GM19043 (cell line): ENCODE measurements around the gene MSS51.
"Not testable (repeated sequence)": the region's sequence is repeated elsewhere in the genome, so short reads cannot be mapped to it uniquely, and the experiment has no call there.

Experiments
- ATAC-seq: cut with Tn5 transposase; IDR thresholded peaks from one replicate; pipeline ENCODE4 v1.9.1; 2021; ENCODE audit warnings: low read depth; ENCODE audit not compliant: unreplicated experiment

MSS51 gene

DNA sequence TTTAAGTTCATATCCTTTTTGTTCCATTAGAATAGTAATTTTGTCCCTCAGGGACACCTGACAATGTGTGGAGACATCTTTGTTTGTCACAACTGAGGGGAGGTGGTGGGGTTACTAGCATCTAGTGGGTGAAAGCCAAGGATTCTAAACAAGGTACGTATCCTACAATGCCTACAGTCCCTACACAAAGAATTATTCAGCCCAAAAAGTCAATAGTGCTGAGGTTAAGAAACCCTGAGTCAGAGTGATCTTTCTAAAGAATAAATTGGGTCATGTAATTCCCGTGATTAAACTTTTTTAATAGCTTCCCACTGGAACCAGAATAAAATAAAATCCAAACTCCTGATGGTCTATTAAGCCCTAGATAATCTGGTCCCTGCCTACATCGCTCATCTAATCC lies 16.8 kb downstream of the MSS51 start:
- ATAC-seq: no peak

DNA sequence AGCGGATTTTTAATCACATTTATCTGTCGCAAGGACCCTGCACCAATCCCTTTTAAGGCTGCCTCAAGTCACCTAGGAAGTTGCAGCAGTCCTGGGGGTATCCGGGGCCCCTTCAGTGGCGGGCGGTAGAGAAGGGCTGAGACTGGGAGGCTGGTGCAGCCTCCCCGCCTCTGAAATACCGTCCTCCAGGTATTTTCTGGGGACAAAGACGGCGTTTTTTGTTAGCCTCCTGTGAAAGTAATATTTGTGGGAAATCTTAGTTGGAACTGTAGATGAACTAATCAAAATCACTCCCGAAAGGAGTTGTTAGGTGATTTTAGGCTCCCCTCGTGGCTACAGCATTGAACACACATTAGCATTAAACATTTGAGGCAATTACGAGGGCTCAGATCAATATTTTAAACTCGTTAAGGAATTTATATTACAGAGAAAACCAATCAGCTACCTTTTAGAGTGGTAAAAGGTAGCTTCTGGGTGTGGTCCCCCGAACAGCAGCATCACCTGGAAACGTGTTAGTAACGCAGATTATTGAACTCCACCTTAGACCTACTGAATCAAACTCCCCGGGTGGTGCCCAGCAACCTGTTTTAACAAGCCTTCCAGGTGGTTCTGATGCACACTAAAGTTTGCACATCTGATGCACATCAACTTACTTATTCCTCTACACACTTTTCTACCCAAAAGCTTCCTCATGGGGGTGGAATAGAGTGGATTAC lies 19.0 kb downstream of the MSS51 start:
- peak; percentile 21 for ATAC-seq

DNA sequence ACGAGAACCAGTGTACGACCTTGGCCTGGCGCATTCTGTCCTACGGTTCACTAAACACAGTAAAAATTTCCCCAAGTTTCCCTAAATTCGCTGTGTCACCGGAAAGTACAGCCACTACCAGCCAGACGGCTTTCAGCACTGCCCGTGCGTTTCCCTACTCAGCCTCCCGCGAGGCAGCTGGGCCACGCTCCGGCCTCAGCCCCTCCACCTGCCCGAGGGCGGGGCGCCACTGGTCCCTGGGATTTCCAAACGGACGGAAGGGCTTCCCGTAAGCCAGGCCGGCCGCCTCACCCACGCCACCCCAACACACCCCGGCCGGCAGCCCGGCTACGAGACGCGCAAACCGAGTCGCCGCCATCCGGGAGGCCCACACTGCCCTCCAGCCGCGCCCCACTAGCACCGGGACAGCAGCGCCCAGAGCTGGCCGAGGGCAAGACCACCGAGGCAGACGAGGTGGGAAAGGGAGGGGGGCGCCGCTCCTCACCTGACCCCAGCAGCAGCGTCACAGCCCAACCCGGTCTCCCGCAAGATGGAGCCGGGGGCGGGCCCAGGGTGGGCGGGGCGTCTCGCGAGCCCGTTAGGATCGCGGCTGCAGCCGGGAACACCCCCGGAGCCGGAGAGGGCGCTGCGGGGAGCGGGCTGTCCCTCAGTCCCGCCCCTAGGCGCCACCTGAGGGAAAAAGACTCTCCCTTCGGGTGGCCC lies 19.7 kb downstream of the MSS51 start, which contains the start of gene ANXA7:
ANXA7 (minus strand) TSS at position 531 of the 702 bp plus-strand sequence. CDS start 13,202 bp downstream, outside the sequence.
- peak; percentile 91 for ATAC-seq

DNA sequence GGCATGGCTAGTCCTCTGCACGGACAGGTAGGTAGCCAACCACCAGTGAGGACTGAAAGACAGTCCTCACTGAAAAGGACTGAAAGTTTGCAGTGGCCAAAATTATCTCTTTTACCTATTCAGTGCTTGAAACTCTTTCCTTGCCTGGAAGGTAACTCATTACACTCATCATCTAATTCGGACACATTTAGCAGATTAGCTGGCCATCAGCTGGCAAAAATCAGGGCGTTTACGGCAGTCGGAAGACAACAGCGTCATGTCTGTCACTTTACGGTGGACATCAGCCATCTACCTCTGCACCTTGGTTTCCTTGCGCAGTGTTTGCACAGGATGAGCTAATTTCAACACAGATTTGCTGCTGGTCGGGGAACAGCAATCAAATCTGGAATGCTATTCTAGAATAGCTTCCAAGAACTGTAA lies 20.2 kb downstream of the MSS51 start:
- ATAC-seq: peak; percentile 4

DNA sequence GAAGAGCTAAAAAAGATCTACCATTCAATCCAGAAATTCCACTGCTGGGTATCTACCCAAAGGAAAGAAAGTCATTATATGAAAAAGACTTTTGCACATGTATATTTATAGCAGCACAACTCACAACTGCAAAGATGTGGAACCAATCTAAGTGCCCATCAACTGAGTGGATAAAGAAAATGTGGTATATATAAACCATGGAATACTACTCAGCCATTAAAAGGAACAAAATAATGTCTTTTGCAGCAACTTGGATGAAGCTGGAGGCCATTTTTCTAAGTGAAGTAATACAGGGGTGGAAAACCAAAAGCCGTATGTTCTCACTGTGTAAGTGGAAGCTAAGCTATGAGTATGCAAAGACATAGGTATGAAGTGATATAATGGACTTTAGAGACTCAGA lies 22.5 kb downstream of the MSS51 start:
- no peak for ATAC-seq

DNA sequence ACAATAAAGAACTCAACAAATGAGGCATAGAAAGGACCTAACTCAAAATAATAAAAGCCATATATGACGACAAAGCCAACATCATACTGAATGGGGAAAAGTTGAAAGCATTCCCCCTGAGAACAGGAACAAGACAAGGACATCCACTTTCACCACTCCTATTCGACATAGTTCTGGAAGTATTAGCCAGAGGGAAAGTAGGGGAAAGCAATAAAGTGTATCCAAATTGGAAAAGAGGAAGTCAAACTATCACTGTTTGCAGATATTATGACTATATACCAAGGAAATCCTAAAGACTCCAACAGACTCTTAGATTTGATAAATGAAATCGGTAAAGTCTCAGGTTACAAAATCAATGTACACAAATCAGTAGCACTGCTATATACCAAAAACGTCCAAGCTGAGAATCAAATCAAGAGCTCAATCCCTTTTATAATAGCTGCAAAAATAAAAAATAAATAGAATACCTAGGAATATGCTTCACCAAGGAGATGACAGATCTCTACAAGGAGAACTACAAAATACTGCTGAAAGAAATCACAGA lies 24.3 kb downstream of the MSS51 start:
- no peak for ATAC-seq

DNA sequence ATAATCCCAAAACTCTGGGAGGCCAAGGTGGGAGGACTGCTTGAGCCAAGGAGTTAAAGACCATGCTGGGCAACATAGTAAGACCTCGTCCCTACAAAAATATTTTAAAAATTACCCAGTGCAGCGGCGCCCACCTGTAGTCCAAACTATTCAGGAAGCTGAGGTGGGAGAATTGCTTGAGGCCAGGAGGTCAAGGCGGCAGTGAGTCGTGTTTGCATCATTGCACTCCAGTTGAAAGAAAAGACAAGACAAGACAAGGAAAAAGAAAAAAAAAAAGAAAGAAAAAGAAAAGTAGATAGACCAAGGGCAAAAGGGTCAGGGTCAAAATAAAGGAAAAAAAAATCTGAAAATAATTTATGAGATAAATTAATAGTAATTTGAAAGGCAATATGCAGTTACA lies 25.3 kb downstream of the MSS51 start:
- ATAC-seq: no peak

DNA sequence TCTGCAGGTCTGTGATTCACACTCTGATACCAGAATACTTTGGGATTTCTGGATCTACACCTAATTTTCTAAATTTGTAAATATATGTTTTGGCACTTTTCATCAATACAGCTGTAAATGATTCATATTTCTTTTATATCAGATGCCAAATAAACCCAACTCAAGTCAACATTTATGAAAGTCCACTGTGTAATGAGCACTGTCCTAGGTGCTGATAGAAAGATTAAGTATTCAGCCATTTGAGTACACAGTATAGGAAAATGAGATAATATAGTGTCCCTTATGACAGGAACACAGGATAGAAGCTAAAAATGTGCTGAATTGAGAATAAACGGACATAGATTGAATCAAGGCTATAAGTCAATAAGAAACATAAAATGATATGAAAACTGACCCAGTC lies 25.9 kb downstream of the MSS51 start:
- no peak for ATAC-seq

DNA sequence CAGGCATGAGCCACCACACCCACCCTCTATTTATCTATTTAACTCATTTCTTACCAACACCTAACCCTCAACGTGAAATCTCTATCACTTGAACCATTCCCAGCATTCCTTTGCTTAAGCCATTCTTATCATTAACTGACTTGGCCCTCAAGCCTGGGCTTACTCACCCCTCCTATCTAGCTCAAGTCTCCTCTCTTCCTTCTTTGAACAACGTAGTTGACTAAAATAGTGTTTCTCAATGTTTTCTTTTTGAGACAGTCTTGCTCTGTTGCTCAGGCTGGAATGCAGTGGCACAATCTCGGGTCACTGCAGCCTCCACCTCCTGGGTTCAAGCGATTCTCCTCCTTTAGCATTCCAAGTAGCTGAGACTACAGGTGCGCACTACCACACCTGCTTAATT lies 26.5 kb downstream of the MSS51 start:
- ATAC-seq: no peak

DNA sequence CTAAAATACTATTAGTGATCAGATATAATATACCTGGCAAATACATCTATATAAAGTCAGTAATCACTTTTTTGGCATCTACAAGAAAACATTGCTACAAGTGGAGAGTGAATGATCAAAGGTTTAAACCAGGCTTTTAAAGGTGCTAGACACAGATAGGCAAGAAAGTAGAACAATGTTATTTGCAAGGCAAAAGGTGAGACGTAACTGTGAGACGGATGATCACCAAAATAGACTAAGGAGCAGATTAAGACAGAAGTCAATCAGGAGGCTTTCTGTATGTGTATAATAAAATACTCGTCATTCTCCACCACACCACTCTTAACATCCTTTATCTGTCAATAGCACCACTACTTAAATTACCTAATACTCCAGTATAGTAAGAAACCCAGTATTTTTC lies 27.8 kb downstream of the MSS51 start:
- no peak for ATAC-seq

DNA sequence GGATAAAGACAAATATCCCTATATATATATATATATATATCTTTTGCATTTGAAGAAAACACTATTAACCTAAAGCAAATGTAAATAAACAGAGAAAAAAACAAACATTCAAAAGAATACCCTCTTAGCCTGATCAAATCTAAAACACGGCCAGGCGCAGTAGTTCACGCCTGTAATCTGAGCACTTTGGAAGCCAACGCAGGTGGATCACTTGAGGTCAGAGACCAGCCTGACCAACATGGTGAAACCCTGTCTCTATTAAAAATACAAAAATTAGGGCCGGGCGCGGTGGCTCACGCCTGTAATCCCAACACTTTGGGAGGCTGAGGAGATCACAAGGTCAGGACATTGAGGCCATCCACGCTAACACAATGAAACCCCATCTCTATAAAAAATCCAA lies 28.7 kb downstream of the MSS51 start:
- ATAC-seq: no peak

DNA sequence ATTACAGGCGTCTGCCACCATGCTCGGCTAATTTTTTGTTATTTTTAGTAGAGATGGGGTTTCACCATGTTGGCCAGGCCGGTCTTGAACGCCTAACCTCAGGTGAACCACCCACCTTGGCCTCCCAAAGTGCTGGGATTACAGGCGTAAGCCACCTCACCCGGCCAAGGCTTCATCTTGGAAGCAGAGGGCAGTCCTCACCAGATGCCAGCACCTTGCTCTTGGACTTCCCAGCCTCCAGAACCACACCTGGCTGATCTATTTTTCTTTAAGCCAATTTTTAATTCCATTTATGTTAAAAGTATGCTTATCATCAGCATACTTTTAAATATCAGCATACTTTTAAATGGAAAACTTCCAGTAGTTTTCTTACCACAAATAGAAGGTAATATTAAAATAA lies 31.7 kb downstream of the MSS51 start:
- no peak for ATAC-seq

DNA sequence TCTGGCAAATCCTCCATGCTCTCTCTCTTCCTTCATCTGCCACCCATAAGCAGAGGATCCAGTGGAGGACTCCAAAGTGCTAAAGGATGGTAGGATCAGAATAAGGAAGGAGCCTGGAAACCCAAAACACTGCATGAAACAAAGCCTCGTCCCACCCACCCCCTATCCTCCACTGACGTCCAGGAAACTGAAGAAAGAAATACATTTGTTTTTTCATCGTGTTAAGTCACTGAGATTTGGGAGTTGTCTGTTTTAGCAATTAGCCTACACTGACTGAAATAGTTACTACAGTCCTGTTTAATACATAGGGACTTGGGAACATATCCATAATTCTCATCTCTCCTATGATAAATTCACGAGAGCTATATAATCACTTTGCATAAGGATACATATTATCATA lies 34.3 kb downstream of the MSS51 start:
- no peak for ATAC-seq

DNA sequence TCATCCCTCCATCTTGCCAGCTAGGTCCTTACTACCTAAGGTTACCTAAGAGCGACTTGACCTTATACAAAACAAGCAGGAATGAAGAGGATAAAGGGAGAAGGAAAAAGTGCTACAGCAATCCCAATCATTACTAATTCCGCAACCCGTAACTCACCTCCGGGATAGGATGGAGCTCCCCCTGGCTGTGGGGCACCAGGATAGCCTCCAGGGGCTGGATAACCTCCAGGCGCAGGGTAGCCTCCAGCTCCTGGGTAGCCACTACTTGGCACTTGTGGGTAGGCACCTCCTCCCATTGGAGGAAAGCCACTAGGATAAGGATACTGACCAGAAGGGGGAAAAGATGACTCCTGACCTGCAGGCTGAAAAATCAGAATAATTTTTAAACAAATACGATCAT lies 35.3 kb downstream of the MSS51 start:
- ATAC-seq: no peak

DNA sequence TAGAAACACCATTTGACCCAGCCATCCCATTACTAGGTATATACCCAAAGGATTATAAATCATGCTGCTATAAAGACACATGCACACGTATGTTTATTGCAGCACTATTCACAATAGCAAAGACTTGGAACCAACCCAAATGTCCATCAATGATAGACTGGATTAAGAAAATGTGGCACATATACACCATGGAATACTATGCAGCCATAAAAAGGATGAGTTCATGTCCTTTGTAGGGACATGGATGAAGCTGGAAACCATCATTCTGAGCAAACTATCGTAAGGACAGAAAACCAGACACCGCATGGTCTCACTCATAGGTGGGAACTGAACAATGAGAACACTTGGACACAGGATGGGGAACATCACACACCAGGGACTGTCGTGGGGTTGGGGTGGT lies 39.0 kb downstream of the MSS51 start:
- not testable (repeated sequence) for ATAC-seq

DNA sequence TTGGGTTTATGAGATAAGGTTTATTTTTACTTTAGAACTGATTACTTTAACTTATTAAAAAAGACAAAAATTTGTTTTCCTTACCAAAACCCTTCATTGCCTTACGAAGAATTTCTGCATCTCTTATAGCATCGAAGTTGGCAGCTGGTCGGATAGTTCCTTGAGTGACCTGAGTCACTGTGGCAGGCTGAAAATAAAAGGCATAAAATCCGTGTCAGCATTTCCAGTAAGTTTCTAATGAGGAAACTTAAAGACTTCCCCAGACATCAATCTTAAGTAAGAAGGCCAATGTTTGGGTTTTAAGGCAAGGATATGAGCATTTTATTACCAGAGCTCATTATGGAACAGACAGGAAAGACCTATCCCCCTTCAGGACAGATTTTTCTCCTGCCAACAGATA lies 45.1 kb downstream of the MSS51 start:
- no peak for ATAC-seq

DNA sequence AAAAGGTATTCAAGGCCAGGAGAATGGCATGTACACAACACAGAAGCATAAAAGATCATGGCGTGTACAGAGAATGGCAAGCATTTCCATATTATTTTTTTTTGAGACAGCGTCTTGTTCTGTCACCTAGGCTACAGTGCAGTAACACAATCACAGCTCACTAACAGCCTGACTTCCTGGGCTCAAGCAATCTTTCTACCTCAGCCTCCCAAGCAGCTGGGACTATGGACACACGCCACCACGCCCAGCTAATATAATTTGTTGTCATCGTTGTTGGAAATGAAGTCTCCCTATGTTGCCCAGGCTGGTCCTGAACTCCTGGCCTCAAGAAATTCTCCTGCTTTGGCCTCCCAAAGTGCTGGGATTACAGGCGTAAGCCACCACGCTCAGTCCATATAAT lies 46.8 kb downstream of the MSS51 start:
- ATAC-seq: no peak

DNA sequence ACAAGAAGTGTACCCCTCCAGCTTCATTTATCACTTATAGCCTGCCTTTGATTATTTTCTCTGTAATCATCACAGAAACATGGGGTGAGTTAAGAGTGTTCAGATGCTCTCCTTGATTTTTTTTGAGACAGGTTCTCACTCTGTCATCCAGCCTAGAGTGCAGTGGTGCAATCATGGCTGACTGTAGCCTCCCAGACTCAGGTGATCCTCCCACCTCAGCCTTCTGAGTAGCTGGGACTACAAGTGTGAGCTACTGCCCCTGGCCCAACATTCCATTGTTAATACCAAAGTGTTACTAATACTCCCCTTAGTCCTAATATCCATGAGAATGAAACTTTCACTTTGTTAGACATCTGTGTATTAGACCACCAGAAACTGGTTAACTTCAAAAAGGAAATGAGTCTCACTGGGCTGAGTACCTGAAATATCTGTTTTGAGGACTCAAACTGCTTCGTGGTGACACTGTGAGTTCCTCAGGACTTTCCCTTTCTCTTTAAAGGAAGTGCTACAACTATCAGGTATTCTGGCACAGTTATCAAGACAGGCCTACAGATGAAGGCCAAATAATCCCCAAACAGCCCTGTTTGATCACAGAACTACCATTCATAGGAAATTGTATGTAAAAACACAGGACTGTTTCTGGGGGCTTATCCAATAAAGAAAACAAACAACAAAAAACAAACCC lies 54.2 kb downstream of the MSS51 start:
- ATAC-seq: no peak

DNA sequence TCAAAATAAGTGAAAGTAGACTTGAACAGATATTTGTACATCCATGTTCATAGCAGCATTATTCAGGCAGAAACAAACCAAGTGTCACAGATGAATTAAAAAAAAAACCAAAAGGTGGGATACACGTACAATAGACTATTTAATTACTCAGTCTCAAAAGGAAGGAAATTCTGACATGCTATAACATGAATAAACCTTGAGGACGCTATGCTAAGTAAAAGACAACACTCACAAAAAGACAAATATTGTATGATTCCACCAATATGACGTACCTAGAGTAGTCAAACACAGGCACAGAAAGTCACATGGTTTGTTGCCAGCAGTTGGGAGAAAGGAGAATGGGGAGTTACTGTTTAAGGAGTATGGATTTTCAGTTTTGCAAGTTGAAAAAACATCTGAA lies 56.7 kb downstream of the MSS51 start:
- ATAC-seq: no peak
